Right lobe of liver (tissue), 6 donors: Measurements from ENCODE around the gene NFS1. TPM values are rescaled to one million over a fixed set of nuclear protein-coding genes. Genes with fewer than 3 reads are reported as not detected.

Experiments used
- ATAC-seq, 4 donors: fragments of 200-7000 bp; cut with Tn5 transposase; one replicate each; pipeline ENCODE4 v1.9.1; 2020; ENCODE audit warnings: mild to moderate bottlenecking in 4 of 4, moderate library complexity in 4 of 4
- DNase-seq, 3 donors: peaks; one replicate each; pipeline ENCODE4 v3.0.0-alpha.2; 2020
- H3K27ac ChIP-seq, 3 donors: fragments of 200-600 bp; one replicate each; pipeline ENCODE4 v1.8.0; 2022
- H3K27me3 ChIP-seq, 2 donors: fragments of 200-600 bp; one replicate each; pipeline ENCODE4 v1.8.0; 2022
- H3K36me3 ChIP-seq, 4 donors: fragments of 200-600 bp; sonication (generic) in 1 of 4; one replicate each; pipeline versions ENCODE4 v1.5.1 to v1.8.0; 2017 to 2022; ENCODE audit warnings: control low read depth in 1 of 4
- H3K4me1 ChIP-seq, 4 donors: fragments of 200-600 bp; sonication (generic) in 1 of 4; one replicate each; pipeline versions ENCODE4 v1.5.1 to v1.8.0; 2017 to 2022; ENCODE audit warnings: control low read depth in 1 of 4
- H3K4me3 ChIP-seq, 3 donors: fragments of 200-600 bp; one replicate each; pipeline ENCODE4 v1.8.0; 2022
- H3K9me3 ChIP-seq, 4 donors: fragments of 200-600 bp; sonication (generic) in 1 of 4; one replicate each; pipeline versions ENCODE4 v1.5.1 to v1.8.0; 2017 to 2022; ENCODE audit warnings: control low read depth in 1 of 4
- CTCF ChIP-seq, 4 donors: fragments of 200-600 bp in 3 of 4; fragments of 450-650 bp in 1 of 4; IDR thresholded peaks; one replicate each; pipeline versions ENCODE4 v1.5.1 to v1.8.0; 2016 to 2022; ENCODE audit warnings: antibody characterized with exemption in 4 of 4, mild to moderate bottlenecking in 2 of 4
- POLR2A ChIP-seq: fragments of 450-650 bp; IDR thresholded peaks from one replicate; pipeline ENCODE4 v1.6.1; 2017; ENCODE audit warnings: antibody characterized with exemption, mild to moderate bottlenecking
- WGBS: methylation state at CpG from one replicate; pipeline ENCODE4 v1.1.6; 2018; ENCODE audit warnings: low coverage, low lambda C conversion rate; ENCODE audit not compliant: insufficient coverage; ENCODE audit errors: missing lambda C conversion rate; 5-methylcytosine and 5-hydroxymethylcytosine counted together
- intact Hi-C, 2 donors: fragments of 100-400 bp; cut with DNase I; formaldehyde crosslinking; loops; one replicate each; pipeline versions ENCODE4 v1.11.2 to v1.14.1; 2022
- total RNA-seq, 6 experiments: library from RNA; depleted of rRNA in 2 of 6; stranded (reverse); fragments of >200 nt in 2 of 6; fragmentation: NEBNext Ultra II Directional in 3 of 6; extraction: Animal tissue kit (Norgen Biotek cat#: 25700) in 3 of 6; gene quantifications; one replicate each; pipeline versions ENCODE4 v1.1.0 to v1.2.4, GENCODE V29; 2016 to 2023
- donor health status: DM: no; HTN: yes; CAD: no.
- donor health status: DM: no; HTN: no; CAD: no.
- donor health status: DM: no; HTN: no; CAD: no.
- donor health status: DM: no; HTN: yes; CAD: no.
- donor health status: DM: no; HTN: yes; CAD: no.

Gene NFS1
- total RNA-seq, 6 experiments from 2014 or later, result 30.9 to 63.7 (median 44.3) TPM

GRCh38 chr20:35650632-35651031, 48.5 kb downstream of the NFS1 start:
- 77% methylated on average over 3 of the region's 3 CpGs for WGBS
- Histone ChIP-seq H3K27me3 (no peaks in the 10 kb centered on the region), H3K27ac (no peak overlapping the region), H3K4me3 (no peak overlapping the region), H3K9me3 (no peaks in the 10 kb centered on the region), H3K36me3 (peaks cover 0 to 27% (median 3%) of the 10 kb centered on the region in 4 donors), H3K4me1 (peaks cover 0 to 8% (median 0%) of the 10 kb centered on the region in 4 donors)
- intact Hi-C loops, result no loop called here
- no peak for DNase-seq
- ATAC-seq, result no peak
- TF ChIP-seq POLR2A (no peak), CTCF (IDR thresholded peaks at IDR 0.05) (no peak)

- Histone ChIP-seq H3K27ac (no peak overlapping the region), H3K36me3 (peaks cover 0 to 18% (median 2%) of the 10 kb centered on the region in 4 donors), H3K4me1 (peaks cover 0 to 8% (median 0%) of the 10 kb centered on the region in 4 donors), H3K9me3 (no peaks in the 10 kb centered on the region), H3K4me3 (no peak overlapping the region), H3K27me3 (no peaks in the 10 kb centered on the region)
- ATAC-seq (peak; percentile 53 to 74 (median 60)), DNase-seq (peak in 1 of 3 donors; percentile 55)
- intact Hi-C loops, result no loop called here
- TF ChIP-seq CTCF (IDR thresholded peaks at IDR 0.05), result no peak
- no peak for TF ChIP-seq POLR2A
Measured at GRCh38 chr20:35648836-35649235, 50.3 kb downstream of the NFS1 start.

- WGBS, result 89% methylated on average over 1 of the region's 2 CpGs
- H3K27me3 ChIP-seq, result no peaks in the 10 kb centered on the region
- intact Hi-C loops, result no loop called here
- no peaks in the 10 kb centered on the region for H3K9me3 ChIP-seq
- H3K4me3 ChIP-seq, result no peak overlapping the region
- DNase-seq, result no peak
- TF ChIP-seq POLR2A (no peak), CTCF (IDR thresholded peaks at IDR 0.05) (no peak)
- H3K4me1 ChIP-seq, result peaks cover 0 to 8% (median 0%) of the 10 kb centered on the region in 4 donors
- no peak overlapping the region for H3K27ac ChIP-seq
- H3K36me3 ChIP-seq, result no peaks in the 10 kb centered on the region
- no peak for ATAC-seq
Measured at GRCh38 chr20:35644806-35645205, 54.3 kb downstream of the NFS1 start.

- H3K27ac ChIP-seq, result no peak overlapping the region
Measured at GRCh38 chr20:35643045-35643444, 56.1 kb downstream of the NFS1 start.

More at GRCh38 chr20:35643045-35643444, 56.1 kb downstream of the NFS1 start:
- no peaks in the 10 kb centered on the region for H3K36me3 ChIP-seq
- 98% methylated on average over 6 of the region's 7 CpGs for WGBS
- ATAC-seq (no peak), DNase-seq (no peak)
- no peaks in the 10 kb centered on the region for H3K27me3 ChIP-seq
- intact Hi-C loops, result no loop called here
- H3K4me3 ChIP-seq, result no peak overlapping the region
- H3K4me1 ChIP-seq, result no peaks in the 10 kb centered on the region
- H3K9me3 ChIP-seq, result no peaks in the 10 kb centered on the region
- TF ChIP-seq CTCF (IDR thresholded peaks at IDR 0.05) (no peak), POLR2A (no peak)
